H1 (cell line): ENCODE measurements around the gene SHROOM3. TPM values are rescaled to one million over a fixed set of nuclear protein-coding genes. Genes with fewer than 3 reads are reported as not detected.

Source experiments
- CTCF ChIA-PET: fragments of 300-600 bp; sonication (Branson Sonifier 250); formaldehyde crosslinking; loops from one replicate; lab custom pipeline; 2021; ENCODE audit not compliant: partially characterized antibody; lab: Charles Lee
- POLR2A ChIA-PET: fragments of 300-600 bp; sonication (Branson Sonifier 250); formaldehyde crosslinking; loops from one replicate; lab custom pipeline; 2021; ENCODE audit warnings: inconsistent platforms; ENCODE audit not compliant: partially characterized antibody; lab: Charles Lee
- DNase-seq, 2 experiments: peaks; one replicate each; pipeline versions ENCODE4 v3.0.0 to v3.0.0-alpha.2; 2010 to 2022; ENCODE audit warnings: low spot score in 2 of 2, low read depth in 1 of 2, mixed read lengths in 1 of 2
- FAIRE-seq: peaks from 2 replicates; lab custom pipeline; 2011; peaks lifted over from hg19 to GRCh38; lab: Jason Lieb, UNC
- H2AFZ ChIP-seq: 2 replicates; pipeline ENCODE4 v1.8.1; 2012; ENCODE audit warnings: low read length, inconsistent platforms
- H2AK5ac ChIP-seq: 2 replicates; pipeline ENCODE4 v1.6.1; 2013; ENCODE audit warnings: low read depth, low read length
- H2BK120ac ChIP-seq: replicated peaks from 2 replicates; pipeline ENCODE3; 2013; ENCODE audit warnings: low read depth, low read length, inconsistent platforms
- H2BK12ac ChIP-seq: 2 replicates; pipeline ENCODE4 v1.6.1; 2013; ENCODE audit warnings: low read depth, low read length
- H2BK15ac ChIP-seq: 2 replicates; pipeline ENCODE4 v1.6.1; 2013; ENCODE audit warnings: low read length
- H2BK20ac ChIP-seq: 2 replicates; pipeline ENCODE4 v1.6.1; 2013; ENCODE audit warnings: low read length
- H2BK5ac ChIP-seq: 2 replicates; pipeline ENCODE4 v1.6.1; 2013; ENCODE audit warnings: low read depth, low read length
- H3K14ac ChIP-seq: 2 replicates; pipeline ENCODE4 v1.6.1; 2013; ENCODE audit warnings: inconsistent platforms; ENCODE audit not compliant: insufficient read length
- H3K18ac ChIP-seq: 2 replicates; pipeline ENCODE4 v1.6.1; 2013; ENCODE audit warnings: low read length; ENCODE audit errors: extremely low read depth
- H3K23ac ChIP-seq: 2 replicates; pipeline ENCODE4 v1.6.1; 2013; ENCODE audit warnings: inconsistent platforms; ENCODE audit not compliant: insufficient read length
- H3K23me2 ChIP-seq: 2 replicates; pipeline ENCODE4 v1.6.1; 2013; ENCODE audit warnings: low read depth, low read length
- H3K27ac ChIP-seq: 2 replicates; pipeline ENCODE4 v1.6.1; 2011; ENCODE audit warnings: low read depth, low read length, inconsistent platforms
- H3K27me3 ChIP-seq, 4 experiments: replicated peaks in 1 of 4; 1 replicate in 1 of 4; 2 replicates in 3 of 4; pipeline versions ENCODE4 v1.6.1 to v1.8.1; 2011 to 2013; ENCODE audit warnings: low read length in 3 of 4, mild to moderate bottlenecking in 3 of 4, inconsistent platforms in 2 of 4, mixed read lengths in 2 of 4, moderate library complexity in 1 of 4; ENCODE audit not compliant: control insufficient read depth in 3 of 4, insufficient read depth in 3 of 4; ENCODE audit errors: extremely low read depth in 1 of 4
- H3K36me3 ChIP-seq, 4 experiments: 2 replicates each; pipeline versions ENCODE4 v1.6.1 to v1.8.1; 2011 to 2013; ENCODE audit warnings: mild to moderate bottlenecking in 4 of 4, low read length in 3 of 4, moderate library complexity in 2 of 4, control low read depth in 1 of 4, inconsistent platforms in 1 of 4; ENCODE audit not compliant: insufficient read depth in 4 of 4, control insufficient read depth in 2 of 4
- H3K4ac ChIP-seq: replicated peaks from 2 replicates; pipeline ENCODE3; 2013; ENCODE audit warnings: low read length, low read depth, mixed read lengths, inconsistent platforms; ENCODE audit not compliant: insufficient read length
- H3K4me1 ChIP-seq, 4 experiments: replicated peaks in 1 of 4; 1 replicate in 1 of 4; 2 replicates in 3 of 4; pipeline versions ENCODE4 v1.6.1 to v1.8.1; 2011 to 2013; ENCODE audit warnings: low read length in 3 of 4, inconsistent platforms in 2 of 4, mixed read lengths in 1 of 4; ENCODE audit not compliant: insufficient read depth in 4 of 4, control insufficient read depth in 3 of 4
- H3K4me2 ChIP-seq, 2 experiments: 2 replicates each; pipeline versions ENCODE4 v1.6.1 to v1.8.1; 2011 to 2013; ENCODE audit warnings: low read depth in 2 of 2, low read length in 2 of 2, control low read depth in 1 of 2, inconsistent platforms in 1 of 2, mild to moderate bottlenecking in 1 of 2; ENCODE audit not compliant: insufficient read depth in 1 of 2
- H3K4me3 ChIP-seq, 4 experiments: fragments of 200-600, 300-600 bp in 1 of 4; sonication (generic), shearing (Covaris generic), sonication (Bioruptor Twin) in 1 of 4; 2 replicates each; pipeline versions ENCODE4 v1.5.1 to v1.8.1; 2011 to 2016; ENCODE audit warnings: low read length in 4 of 4, low read depth in 3 of 4, control low read depth in 2 of 4, inconsistent platforms in 2 of 4, mild to moderate bottlenecking in 2 of 4, mixed read lengths in 1 of 4, moderate library complexity in 1 of 4; ENCODE audit not compliant: insufficient read depth in 2 of 4; ENCODE audit errors: extremely low read depth in 1 of 4
- H3K56ac ChIP-seq: replicated peaks from 2 replicates; pipeline ENCODE3; 2013; ENCODE audit warnings: low read depth, mild to moderate bottlenecking, mixed read lengths, low read length, inconsistent platforms; ENCODE audit not compliant: insufficient read length
- H3K79me1 ChIP-seq: 2 replicates; pipeline ENCODE4 v1.6.1; 2013; ENCODE audit warnings: low read depth, low read length, control low read depth
- H3K79me2 ChIP-seq, 2 experiments: 2 replicates each; pipeline versions ENCODE4 v1.6.1 to v1.8.1; 2012 to 2013; ENCODE audit warnings: low read length in 2 of 2, mild to moderate bottlenecking in 2 of 2, inconsistent platforms in 1 of 2; ENCODE audit not compliant: insufficient read depth in 2 of 2, control insufficient read depth in 1 of 2
- H3K9ac ChIP-seq, 4 experiments: replicated peaks in 1 of 4; 1 replicate in 1 of 4; 2 replicates in 3 of 4; pipeline versions ENCODE4 v1.6.1 to v1.8.1; 2011 to 2013; ENCODE audit warnings: low read depth in 3 of 4, low read length in 3 of 4, control low read depth in 2 of 4, mild to moderate bottlenecking in 2 of 4, moderate library complexity in 2 of 4, inconsistent platforms in 1 of 4; ENCODE audit errors: extremely low read depth in 1 of 4
- H3K9me3 ChIP-seq, 2 experiments: 2 replicates each; pipeline versions ENCODE4 v1.6.1 to v1.8.1; 2012 to 2013; ENCODE audit warnings: mild to moderate bottlenecking in 2 of 2, moderate library complexity in 2 of 2, control low read depth in 1 of 2, inconsistent platforms in 1 of 2, low read depth in 1 of 2, low read length in 1 of 2, mixed read lengths in 1 of 2; ENCODE audit not compliant: insufficient read depth in 2 of 2
- H4K20me1 ChIP-seq, 2 experiments: replicated peaks in 1 of 2; 2 replicates each; pipeline versions ENCODE3 to v1.8.1; 2011 to 2013; ENCODE audit warnings: inconsistent platforms in 2 of 2, low read length in 2 of 2, mild to moderate bottlenecking in 1 of 2; ENCODE audit not compliant: insufficient read depth in 2 of 2, control insufficient read depth in 1 of 2
- H4K5ac ChIP-seq: 2 replicates; pipeline ENCODE4 v1.6.1; 2013; ENCODE audit warnings: low read length, low read depth, mixed read lengths, inconsistent platforms; ENCODE audit not compliant: insufficient read length
- H4K8ac ChIP-seq: 2 replicates; pipeline ENCODE4 v1.8.0; 2013; ENCODE audit warnings: mild to moderate bottlenecking, moderate library complexity, low read length, inconsistent platforms; ENCODE audit not compliant: insufficient read depth; ENCODE audit errors: extremely low read depth
- H4K91ac ChIP-seq: replicated peaks from 2 replicates; pipeline ENCODE3; 2013; ENCODE audit warnings: low read length, mixed read lengths, inconsistent platforms; ENCODE audit not compliant: insufficient read length
- CEBPB ChIP-seq: IDR thresholded peaks from 2 replicates; pipeline ENCODE4 v1.6.1; 2012; ENCODE audit warnings: low read depth, low read length
- CHD1 ChIP-seq: IDR thresholded peaks from 2 replicates; pipeline ENCODE4 v1.6.1; 2012; ENCODE audit warnings: low read depth, low read length, improper control_type of control experiment
- CTBP2 ChIP-seq: IDR thresholded peaks from 2 replicates; pipeline ENCODE4 v1.7.0; 2011; ENCODE audit warnings: borderline replicate concordance, mild to moderate bottlenecking, moderate library complexity, mixed read lengths, low read length; ENCODE audit not compliant: insufficient read depth, insufficient read length
- RAD21 ChIP-seq, 2 experiments: IDR thresholded peaks in 1 of 2; conservative IDR thresholded peaks in 1 of 2; 2 replicates each; pipeline ENCODE4 v1.6.1; 2011; ENCODE audit warnings: low read depth in 2 of 2, low read length in 2 of 2, improper control_type of control experiment in 1 of 2, inconsistent platforms in 1 of 2, mild to moderate bottlenecking in 1 of 2, moderate library complexity in 1 of 2
- TCF12 ChIP-seq: IDR thresholded peaks from 2 replicates; pipeline ENCODE4 v1.6.1; 2011; ENCODE audit warnings: low read depth, mild to moderate bottlenecking, low read length
- YY1 ChIP-seq: IDR thresholded peaks from 2 replicates; pipeline ENCODE4 v1.6.1; 2011; ENCODE audit warnings: low read depth, mild to moderate bottlenecking, low read length
- WGBS, 2 experiments: shearing (Covaris generic) in 1 of 2; methylation state at CpG; one replicate each; pipeline versions ENCODE4 v1.1.6 to v1.1.7; 2013 to 2015; ENCODE audit warnings: low lambda C conversion rate in 2 of 2, mixed read lengths in 2 of 2, inconsistent platforms in 1 of 2, low coverage in 1 of 2, missing lambda C conversion rate in 1 of 2; ENCODE audit not compliant: insufficient replicate concordance in 2 of 2, insufficient coverage in 1 of 2, insufficient read length in 1 of 2; ENCODE audit errors: extremely low coverage in 1 of 2, missing lambda C conversion rate in 1 of 2; 5-methylcytosine and 5-hydroxymethylcytosine counted together
- polyA plus RNA-seq, 7 experiments: library from polyadenylated mRNA; depleted of rRNA in 3 of 7; stranded (reverse) in 5 of 7; unstranded in 2 of 7; fragments of >200 nt in 5 of 7; fragments of 200-250 nt in 2 of 7; gene quantifications; 1 replicate in 5 of 7; 2 replicates in 1 of 7; 4 replicates in 1 of 7; pipeline versions ENCODE4 v1.2.1 to v1.2.3, GENCODE V29; 2011 to 2013; ENCODE audit warnings: missing spikeins in 2 of 7, mixed read lengths in 2 of 7
- total RNA-seq: library from RNA; stranded (reverse); fragmentation: NEBNext Ultra II Directional; extraction: Animal tissue kit (Norgen Biotek cat#: 25700); gene quantifications from 2 replicates; pipeline ENCODE4 v1.2.1, GENCODE V29; 2021

The SHROOM3 gene
- total and polyA plus RNA-seq, 2 of the 8 experiments (the other 6 are each of a cell fraction or from before 2014, with no cell fraction given), result 15.8 to 34.0 TPM

- H3K4me1 ChIP-seq, result peaks cover 3 to 10% (median 7%) of the 10 kb centered on the region in 4 experiments; a peak in 5 of 7 replicates
- no peak overlapping the region for H3K9ac ChIP-seq
- H2BK5ac ChIP-seq, result no peak overlapping the region
- H3K14ac ChIP-seq, result no peak overlapping the region
- no peak overlapping the region for H2BK20ac ChIP-seq
- DNase-seq, result no peak
- CTCF ChIA-PET, result interaction anchor here (0.8 to 1.3 kb wide), 3 partner anchors 14 to 391 kb away, joined by 3 to 6 read pairs (median 4); no protein-coding TSS in a partner anchor
- peaks cover 20 to 24% of the 10 kb centered on the region in 2 experiments for H3K9me3 ChIP-seq
- H2BK120ac ChIP-seq, result no peak overlapping the region
- no peak overlapping the region for H3K4me3 ChIP-seq
- H3K18ac ChIP-seq, result no peak overlapping the region
- POLR2A ChIA-PET, result no interaction called here
- H2AFZ ChIP-seq, result no peak overlapping the region
- no peak overlapping the region for H3K4ac ChIP-seq
- H2BK12ac ChIP-seq, result no peak overlapping the region
- peaks cover 0 to 12% (median 1%) of the 10 kb centered on the region in 4 experiments; a peak in 1 of 8 replicates for H3K36me3 ChIP-seq
- no peak overlapping the region for H3K4me2 ChIP-seq
- H3K27me3 ChIP-seq, result no peaks in the 10 kb centered on the region
- no peak overlapping the region for H3K56ac ChIP-seq
- H4K8ac ChIP-seq, result no peak overlapping the region
- no peak overlapping the region for H2BK15ac ChIP-seq
- FAIRE-seq, result no peak
- H3K23me2 ChIP-seq, result no peaks in the 10 kb centered on the region
- TF ChIP-seq RAD21 (IDR thresholded peaks at IDR 0.05 in 1 of 2, conservative IDR thresholded peaks at IDR 0.05 in 1 of 2; ENCODE audit: low read depth in 2 of 2, low read length in 2 of 2) (no peak), YY1 (no peak), CHD1 (no peak), TCF12 (no peak), CTBP2 (no peak), CEBPB (no peak)
- no peaks in the 10 kb centered on the region for H4K20me1 ChIP-seq
- no peak overlapping the region for H3K23ac ChIP-seq
- H2AK5ac ChIP-seq, result no peak overlapping the region; the same call in 1 of the 2 replicates
- no peak overlapping the region for H4K91ac ChIP-seq
- 90% methylated on average over 2 of the region's 2 CpGs; no CpG with 5 or more reads in 1 of the 2 experiments for WGBS, 2 experiments
- no peak overlapping the region for H3K27ac ChIP-seq
- no peak overlapping the region for H4K5ac ChIP-seq
- no peaks in the 10 kb centered on the region for H3K79me1 ChIP-seq
- H3K79me2 ChIP-seq, result no peaks in the 10 kb centered on the region
Observed at GRCh38 chr4:76463568-76463967, 28.5 kb downstream of the SHROOM3 start.
